DOHH2 (cell line): ENCODE results near the gene GAA.

Source experiments
- H3F3A ChIP-seq: fragments of 200-600 bp; sonication (generic), shearing (Covaris generic); 2 replicates; pipeline ENCODE4 v1.6.0; 2016; ENCODE audit warnings: antibody characterized with exemption, mild to moderate bottlenecking; ENCODE audit not compliant: control insufficient read depth, insufficient read depth
- H3K27ac ChIP-seq: fragments of 200-600 bp; sonication (generic); 2 replicates; pipeline ENCODE4 v1.5.1; 2014; ENCODE audit warnings: low read depth, mild to moderate bottlenecking, low read length, moderate library complexity
- H3K27me3 ChIP-seq: fragments of 200-600 bp; sonication (generic); 2 replicates; pipeline ENCODE4 v1.6.1; 2014; ENCODE audit warnings: mild to moderate bottlenecking, low read length, mixed read lengths; ENCODE audit not compliant: control insufficient read depth
- H3K36me3 ChIP-seq: fragments of 200-600 bp; sonication (generic); 2 replicates; pipeline ENCODE4 v1.6.1; 2014; ENCODE audit warnings: mild to moderate bottlenecking, low read length, moderate library complexity, mixed read lengths; ENCODE audit not compliant: control insufficient read depth
- H3K4me1 ChIP-seq: fragments of 200-600 bp; sonication (generic); 2 replicates; pipeline ENCODE4 v1.6.1; 2014; ENCODE audit warnings: mild to moderate bottlenecking, low read length, mixed read lengths; ENCODE audit not compliant: control insufficient read depth
- H3K4me2 ChIP-seq: fragments of 200-600 bp; sonication (generic); 2 replicates; pipeline ENCODE4 v1.6.0; 2014; ENCODE audit warnings: mild to moderate bottlenecking, low read length, moderate library complexity
- H3K4me3 ChIP-seq: fragments of 200-600 bp; sonication (generic); 2 replicates; pipeline ENCODE4 v1.5.1; 2014; ENCODE audit warnings: mild to moderate bottlenecking, low read length, mixed read lengths
- H3K79me2 ChIP-seq: fragments of 200-600 bp; sonication (generic); 2 replicates; pipeline ENCODE4 v1.6.1; 2014; ENCODE audit warnings: mild to moderate bottlenecking, low read length, mixed read lengths; ENCODE audit not compliant: control insufficient read depth
- H3K9me2 ChIP-seq: fragments of 200-600 bp; sonication (generic); replicated peaks from 2 replicates; pipeline ENCODE4 v1.6.1; 2014; ENCODE audit warnings: mild to moderate bottlenecking, low read length, mixed read lengths; ENCODE audit not compliant: control insufficient read depth
- H3K9me3 ChIP-seq: fragments of 200-600 bp; sonication (generic); 2 replicates; pipeline ENCODE4 v1.6.1; 2014; ENCODE audit warnings: antibody characterized with exemption, low read length, mixed read lengths; ENCODE audit not compliant: control insufficient read depth, insufficient read depth
- H4K20me1 ChIP-seq: fragments of 200-600 bp; sonication (generic); 2 replicates; pipeline ENCODE4 v1.6.0; 2014; ENCODE audit warnings: low read depth, mild to moderate bottlenecking, antibody characterized with exemption, low read length, moderate library complexity; ENCODE audit not compliant: control insufficient read depth, insufficient read depth
- CTCF ChIP-seq: fragments of 200-600 bp; sonication (generic); IDR thresholded peaks from one replicate; pipeline ENCODE4 v1.5.1; 2014; ENCODE audit warnings: antibody characterized with exemption, mild to moderate bottlenecking, low read depth, low read length; ENCODE audit not compliant: poor library complexity, severe bottlenecking
- EZH2phosphoT487 ChIP-seq: fragments of 200-600 bp; sonication (generic); IDR thresholded peaks from 2 replicates; pipeline ENCODE4 v1.6.1; 2017; ENCODE audit warnings: borderline replicate concordance, mild to moderate bottlenecking, antibody characterized with exemption, low read length, moderate library complexity, mixed read lengths

GAA gene

GRCh38 chr17:80106176-80106575, 4.8 kb downstream of the GAA start:
- no peak overlapping the region for H3K4me2 ChIP-seq
- no peaks in the 10 kb centered on the region for H3K27me3 ChIP-seq
- H3K79me2 ChIP-seq, result peaks cover 3% of the 10 kb centered on the region; the same call in 1 of the 2 replicates

GRCh38 chr17:80106751-80107150, 5.4 kb downstream of the GAA start:
- H4K20me1 ChIP-seq, result no peaks in the 10 kb centered on the region
- H3K27me3 ChIP-seq, result no peaks in the 10 kb centered on the region
- H3K9me2 ChIP-seq, result no peaks in the 10 kb centered on the region
- H3K36me3 ChIP-seq, result no peaks in the 10 kb centered on the region
- no peak overlapping the region for H3K27ac ChIP-seq
- no peak overlapping the region for H3K4me2 ChIP-seq
- H3K4me3 ChIP-seq, result no peak overlapping the region
- no peaks in the 10 kb centered on the region; the same call in 1 of the 2 replicates for H3F3A ChIP-seq
- H3K9me3 ChIP-seq, result no peaks in the 10 kb centered on the region
- TF ChIP-seq CTCF (no peak), EZH2phosphoT487 (no peak)
- peaks cover 1% of the 10 kb centered on the region; the same call in 1 of the 2 replicates for H3K79me2 ChIP-seq
- peaks cover 18% of the 10 kb centered on the region for H3K4me1 ChIP-seq

More at GRCh38 chr17:80106176-80106575, 4.8 kb downstream of the GAA start:
- H3K4me1 ChIP-seq, result peaks cover 14% of the 10 kb centered on the region
- no peak for TF ChIP-seq EZH2phosphoT487
- no peak for TF ChIP-seq CTCF
- no peak overlapping the region for H3K27ac ChIP-seq
- H3F3A ChIP-seq, result no peaks in the 10 kb centered on the region; the same call in 1 of the 2 replicates
- no peak overlapping the region for H3K4me3 ChIP-seq
- H4K20me1 ChIP-seq, result no peaks in the 10 kb centered on the region
- no peaks in the 10 kb centered on the region for H3K36me3 ChIP-seq
- no peaks in the 10 kb centered on the region for H3K9me2 ChIP-seq
- no peaks in the 10 kb centered on the region for H3K9me3 ChIP-seq

- H3K36me3 ChIP-seq, result no peaks in the 10 kb centered on the region
- H3K27ac ChIP-seq, result no peak overlapping the region
- no peaks in the 10 kb centered on the region; the same call in 1 of the 2 replicates for H3F3A ChIP-seq
- H3K4me1 ChIP-seq, result peaks cover 19% of the 10 kb centered on the region
- H4K20me1 ChIP-seq, result no peaks in the 10 kb centered on the region
- H3K4me2 ChIP-seq, result no peak overlapping the region
- H3K27me3 ChIP-seq, result no peaks in the 10 kb centered on the region
- no peak for TF ChIP-seq CTCF
- TF ChIP-seq EZH2phosphoT487, result no peak
- no peaks in the 10 kb centered on the region for H3K9me2 ChIP-seq
- H3K4me3 ChIP-seq, result no peak overlapping the region
- no peaks in the 10 kb centered on the region for H3K9me3 ChIP-seq
- H3K79me2 ChIP-seq, result no peaks in the 10 kb centered on the region
These were observed 6.0 kb downstream of the GAA start for GRCh38 chr17:80107231-80108021.
